DND-41 (cell line): ENCODE data around the gene MEF2C.

ENCODE experiments used
- EZH2 ChIP-seq: IDR thresholded peaks from 3 replicates; pipeline ENCODE4 v1.6.1; 2012; ENCODE audit warnings: borderline replicate concordance, low read depth, mild to moderate bottlenecking, moderate library complexity, low read length, inconsistent platforms; ENCODE audit not compliant: severe bottlenecking
- TF ChIP-seq, protein P1 (sequence below): IDR thresholded peaks from 2 replicates; pipeline ENCODE4 v1.5.1; 2012; ENCODE audit warnings: borderline replicate concordance, low read length, moderate library complexity, mild to moderate bottlenecking; ENCODE audit not compliant: poor library complexity, severe bottlenecking; ENCODE audit errors: extremely low read depth

DNA sequence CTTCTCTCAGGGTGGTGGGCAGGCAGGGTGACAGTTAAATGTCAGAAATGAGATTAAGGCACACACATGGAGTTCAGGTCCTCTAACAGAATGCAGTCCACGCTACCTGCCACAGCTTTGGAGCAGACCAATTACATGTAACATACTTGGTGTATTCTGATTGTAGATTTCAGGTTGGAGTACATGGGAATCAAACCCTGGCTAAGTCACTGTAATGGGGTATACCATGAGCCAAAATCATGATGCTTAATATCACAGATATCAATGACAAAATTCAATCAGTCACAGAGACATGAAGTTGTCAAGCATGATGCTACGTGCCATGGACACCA is 48.9 kb downstream of the MEF2C start:
- TF ChIP-seq, protein P1, sequence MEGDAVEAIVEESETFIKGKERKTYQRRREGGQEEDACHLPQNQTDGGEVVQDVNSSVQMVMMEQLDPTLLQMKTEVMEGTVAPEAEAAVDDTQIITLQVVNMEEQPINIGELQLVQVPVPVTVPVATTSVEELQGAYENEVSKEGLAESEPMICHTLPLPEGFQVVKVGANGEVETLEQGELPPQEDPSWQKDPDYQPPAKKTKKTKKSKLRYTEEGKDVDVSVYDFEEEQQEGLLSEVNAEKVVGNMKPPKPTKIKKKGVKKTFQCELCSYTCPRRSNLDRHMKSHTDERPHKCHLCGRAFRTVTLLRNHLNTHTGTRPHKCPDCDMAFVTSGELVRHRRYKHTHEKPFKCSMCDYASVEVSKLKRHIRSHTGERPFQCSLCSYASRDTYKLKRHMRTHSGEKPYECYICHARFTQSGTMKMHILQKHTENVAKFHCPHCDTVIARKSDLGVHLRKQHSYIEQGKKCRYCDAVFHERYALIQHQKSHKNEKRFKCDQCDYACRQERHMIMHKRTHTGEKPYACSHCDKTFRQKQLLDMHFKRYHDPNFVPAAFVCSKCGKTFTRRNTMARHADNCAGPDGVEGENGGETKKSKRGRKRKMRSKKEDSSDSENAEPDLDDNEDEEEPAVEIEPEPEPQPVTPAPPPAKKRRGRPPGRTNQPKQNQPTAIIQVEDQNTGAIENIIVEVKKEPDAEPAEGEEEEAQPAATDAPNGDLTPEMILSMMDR: no peak
- no peak for TF ChIP-seq EZH2
